ENCODE results near the gene DDX25. TPM values are rescaled to one million over a fixed set of nuclear protein-coding genes. Genes with fewer than 3 reads are reported as not detected.

Gene DDX25
- polyA plus RNA-seq, 1 donor (not counting 4 experiments of a cell fraction or from before 2014, with no cell fraction given) = 0.12 TPM

DNA sequence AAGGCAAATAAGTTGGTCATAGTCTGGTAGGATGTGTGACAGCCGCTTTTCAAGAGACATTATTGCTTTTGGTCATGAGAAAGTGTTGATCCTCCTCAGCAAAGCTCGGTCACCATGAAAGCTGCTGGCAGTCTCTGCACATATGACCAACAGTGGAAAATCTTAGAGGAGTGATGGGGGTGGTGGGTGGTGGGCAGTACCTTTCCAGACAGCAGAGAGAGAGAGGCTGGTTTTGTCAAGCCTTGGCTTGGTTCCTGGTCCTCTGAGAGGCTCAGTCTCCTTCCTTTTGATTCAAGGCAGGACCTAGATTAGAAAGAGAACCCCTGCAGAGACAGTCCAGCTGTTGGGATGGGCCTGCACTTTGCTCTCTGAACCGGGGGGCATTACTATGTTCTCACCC lies 21.5 kb downstream of the DDX25 start:
- Histone ChIP-seq H4K20me1 (ENCODE audit: control insufficient read depth, extremely low read depth, insufficient read depth, low read length) (no peaks in the 10 kb centered on the region), H3K79me2 (ENCODE audit: control insufficient read depth, insufficient read depth, low read length) (no peaks in the 10 kb centered on the region), H3K9me3 (ENCODE audit: control insufficient read depth, low read depth, low read length) (no peaks in the 10 kb centered on the region), H3K27ac (ENCODE audit: control insufficient read depth, insufficient read depth, low read length) (no peak overlapping the region), H3K9ac (ENCODE audit: control insufficient read depth, extremely low read depth, insufficient read depth, low read length) (no peak overlapping the region), H3K27me3 (ENCODE audit: control insufficient read depth, extremely low read depth, insufficient read depth, low read length) (peaks cover 8% of the 10 kb centered on the region), H3K9me1 (ENCODE audit: control insufficient read depth, extremely low read depth, insufficient read depth, low read length) (no peaks in the 10 kb centered on the region), H3K36me3 (ENCODE audit: control insufficient read depth in 2 of 2, extremely low read depth in 1 of 2, insufficient read depth in 2 of 2, low read length in 2 of 2) (no peaks in the 10 kb centered on the region), H3K4me3 (ENCODE audit: control insufficient read depth in 2 of 3, extremely low read depth in 1 of 3, insufficient read depth in 2 of 3, low read depth in 1 of 3, low read length in 3 of 3) (no peak overlapping the region), H3K4me1 (ENCODE audit: control insufficient read depth, extremely low read depth, insufficient read depth, low read length) (no peaks in the 10 kb centered on the region), H3K4me2 (ENCODE audit: control insufficient read depth, extremely low read depth, insufficient read depth, low read depth, low read length) (no peak overlapping the region), H2AFZ (ENCODE audit: control insufficient read depth, low read length) (no peak overlapping the region)
- FAIRE-seq = no peak
- dilution Hi-C loops (cut with MboI; ENCODE audit: extremely low pct_ligation_motif_present, low sequenced_read_pairs) = loop anchor here (25.0 kb wide), 1 partner anchor 286 kb away; the partner anchor contains the start of genes FAM118B and RPUSD4
- no peak for TF ChIP-seq CTCF (optimal IDR thresholded peaks at IDR 0.05 in 1 of 3, IDR thresholded peaks at IDR 0.05 in 1 of 3, conservative IDR thresholded peaks at IDR 0.05 in 1 of 3; ENCODE audit: extremely low read depth in 1 of 3, insufficient read depth in 2 of 3, low read length in 3 of 3)
- TF ChIP-seq EZH2 (IDR thresholded peaks at IDR 0.05; ENCODE audit: low read length) = no peak
- DNase-seq (ENCODE audit: low read depth, low spot score) = no peak

DNA sequence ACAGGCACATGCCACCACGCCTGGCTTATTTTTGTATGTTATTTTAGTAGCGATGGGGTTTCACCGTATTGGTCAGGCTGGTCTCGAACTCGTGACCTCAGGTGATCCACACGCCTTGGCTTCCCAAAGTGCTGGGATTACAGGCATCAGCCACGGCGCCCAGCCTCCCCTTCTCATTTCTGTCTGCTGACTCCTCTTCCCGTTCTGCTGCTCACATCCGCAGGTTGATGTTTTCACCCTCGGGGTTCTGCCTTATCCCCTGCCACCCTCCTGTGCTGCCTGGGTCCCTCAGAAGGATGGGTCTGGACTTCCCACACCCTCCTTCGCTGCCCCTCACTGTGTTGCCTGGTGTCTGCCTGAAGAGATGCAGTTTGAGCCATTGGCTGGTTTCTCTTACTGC lies 22.4 kb downstream of the DDX25 start:
- no peak overlapping the region for H2AFZ ChIP-seq (ENCODE audit: control insufficient read depth, low read length)
- FAIRE-seq (no peak), DNase-seq (ENCODE audit: low read depth, low spot score) (no peak)
- no peak overlapping the region for H3K4me3 ChIP-seq (ENCODE audit: control insufficient read depth in 2 of 3, extremely low read depth in 1 of 3, insufficient read depth in 2 of 3, low read depth in 1 of 3, low read length in 3 of 3)
- no peaks in the 10 kb centered on the region for H4K20me1 ChIP-seq (ENCODE audit: control insufficient read depth, extremely low read depth, insufficient read depth, low read length)
- H3K9ac ChIP-seq (ENCODE audit: control insufficient read depth, extremely low read depth, insufficient read depth, low read length) = no peak overlapping the region
- no peaks in the 10 kb centered on the region for H3K9me3 ChIP-seq (ENCODE audit: control insufficient read depth, low read depth, low read length)
- no peak overlapping the region for H3K4me2 ChIP-seq (ENCODE audit: control insufficient read depth, extremely low read depth, insufficient read depth, low read depth, low read length)
- dilution Hi-C loops (cut with MboI; ENCODE audit: extremely low pct_ligation_motif_present, low sequenced_read_pairs) = loop anchor here (25.0 kb wide), 1 partner anchor 286 kb away; the partner anchor contains the start of genes FAM118B and RPUSD4
- TF ChIP-seq CTCF (optimal IDR thresholded peaks at IDR 0.05 in 1 of 3, IDR thresholded peaks at IDR 0.05 in 1 of 3, conservative IDR thresholded peaks at IDR 0.05 in 1 of 3; ENCODE audit: extremely low read depth in 1 of 3, insufficient read depth in 2 of 3, low read length in 3 of 3) (no peak), EZH2 (IDR thresholded peaks at IDR 0.05; ENCODE audit: low read length) (no peak)
- H3K27ac ChIP-seq (ENCODE audit: control insufficient read depth, insufficient read depth, low read length) = no peak overlapping the region
- no peaks in the 10 kb centered on the region for H3K4me1 ChIP-seq (ENCODE audit: control insufficient read depth, extremely low read depth, insufficient read depth, low read length)
- no peaks in the 10 kb centered on the region for H3K9me1 ChIP-seq (ENCODE audit: control insufficient read depth, extremely low read depth, insufficient read depth, low read length)
- H3K79me2 ChIP-seq (ENCODE audit: control insufficient read depth, insufficient read depth, low read length) = no peaks in the 10 kb centered on the region
- H3K36me3 ChIP-seq (ENCODE audit: control insufficient read depth in 2 of 2, extremely low read depth in 1 of 2, insufficient read depth in 2 of 2, low read length in 2 of 2) = no peaks in the 10 kb centered on the region
- H3K27me3 ChIP-seq (ENCODE audit: control insufficient read depth, extremely low read depth, insufficient read depth, low read length) = peaks cover 15% of the 10 kb centered on the region
